ENCODE data around the gene PBRM1.

DNA sequence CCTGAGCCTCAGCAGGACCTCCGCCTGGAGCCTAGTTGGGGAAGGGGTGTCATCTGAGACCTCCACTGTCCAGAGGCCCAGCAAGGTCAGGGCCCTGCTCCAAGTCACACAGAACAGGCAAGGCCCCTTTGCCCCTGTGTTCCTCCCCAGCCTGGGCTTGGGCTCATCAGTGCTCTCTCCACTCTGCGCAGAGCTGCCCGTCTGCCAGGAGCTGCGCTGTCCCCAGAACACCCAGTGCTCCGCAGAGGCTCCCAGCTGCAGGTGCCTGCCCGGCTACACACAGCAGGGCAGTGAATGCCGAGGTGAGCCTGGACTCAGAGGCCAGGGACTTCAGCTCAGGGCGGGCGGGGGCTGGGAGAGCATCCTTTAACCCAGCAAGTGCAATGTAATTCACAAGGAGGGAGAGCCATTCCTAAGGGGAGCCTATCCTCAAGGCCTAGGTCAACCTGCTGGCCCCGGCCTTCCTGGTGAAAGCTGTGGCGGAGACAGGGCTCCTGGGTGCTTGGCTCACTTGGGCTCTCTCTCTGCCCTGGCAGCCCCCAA is 182.8 kb downstream of the PBRM1 start:
- TF ChIP-seq, protein P1, sequence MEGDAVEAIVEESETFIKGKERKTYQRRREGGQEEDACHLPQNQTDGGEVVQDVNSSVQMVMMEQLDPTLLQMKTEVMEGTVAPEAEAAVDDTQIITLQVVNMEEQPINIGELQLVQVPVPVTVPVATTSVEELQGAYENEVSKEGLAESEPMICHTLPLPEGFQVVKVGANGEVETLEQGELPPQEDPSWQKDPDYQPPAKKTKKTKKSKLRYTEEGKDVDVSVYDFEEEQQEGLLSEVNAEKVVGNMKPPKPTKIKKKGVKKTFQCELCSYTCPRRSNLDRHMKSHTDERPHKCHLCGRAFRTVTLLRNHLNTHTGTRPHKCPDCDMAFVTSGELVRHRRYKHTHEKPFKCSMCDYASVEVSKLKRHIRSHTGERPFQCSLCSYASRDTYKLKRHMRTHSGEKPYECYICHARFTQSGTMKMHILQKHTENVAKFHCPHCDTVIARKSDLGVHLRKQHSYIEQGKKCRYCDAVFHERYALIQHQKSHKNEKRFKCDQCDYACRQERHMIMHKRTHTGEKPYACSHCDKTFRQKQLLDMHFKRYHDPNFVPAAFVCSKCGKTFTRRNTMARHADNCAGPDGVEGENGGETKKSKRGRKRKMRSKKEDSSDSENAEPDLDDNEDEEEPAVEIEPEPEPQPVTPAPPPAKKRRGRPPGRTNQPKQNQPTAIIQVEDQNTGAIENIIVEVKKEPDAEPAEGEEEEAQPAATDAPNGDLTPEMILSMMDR (IDR thresholded peaks at IDR 0.05), result no peak
- TF ChIP-seq POLR2A (IDR thresholded peaks at IDR 0.05), result no peak
